Breast epithelium (tissue), 3 donors: Measurements from ENCODE around the gene CRYBA2.

ENCODE experiments used
- POLR2A ChIP-seq: fragments of 450-650 bp; IDR thresholded peaks from one replicate; pipeline ENCODE4 v1.6.1; 2016; ENCODE audit warnings: antibody characterized with exemption, mild to moderate bottlenecking, moderate library complexity
- POLR2AphosphoS5 ChIP-seq, 3 donors: sonication (generic); formaldehyde crosslinking; IDR thresholded peaks; one replicate each; pipeline ENCODE4 v1.6.1; 2017; ENCODE audit warnings: antibody characterized with exemption in 3 of 3

DNA sequence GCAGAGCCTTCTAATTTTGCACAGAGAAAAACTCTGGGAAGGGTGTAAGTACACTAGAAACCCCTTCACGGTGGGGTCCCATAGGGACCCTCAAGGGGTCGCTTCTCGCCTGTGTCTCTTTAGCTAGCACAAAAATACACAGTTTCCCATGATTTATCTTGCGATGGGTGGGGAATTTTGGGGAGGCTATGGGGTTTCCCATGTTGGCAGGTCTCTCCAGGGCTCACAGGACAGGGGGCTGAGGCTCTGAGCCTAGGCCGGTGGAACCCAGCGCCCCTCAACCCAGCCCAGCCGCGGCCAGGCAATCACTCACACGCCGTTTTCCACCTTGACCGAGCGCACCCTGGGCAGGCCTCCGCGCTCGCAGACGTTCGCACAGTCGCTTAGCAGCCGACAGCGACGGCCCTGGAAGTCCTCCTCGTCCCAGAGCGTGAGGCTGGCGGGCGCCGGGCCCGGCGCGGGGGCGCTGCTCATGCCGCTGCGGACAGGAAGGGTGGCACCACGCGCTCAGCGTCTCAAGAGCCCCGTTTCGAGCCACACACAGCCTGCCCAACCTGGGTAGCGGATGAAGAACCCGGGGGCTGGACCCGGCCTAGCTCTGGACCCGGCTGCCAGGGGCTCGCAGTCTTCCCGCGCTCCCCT lies 398 bp downstream of the CRYBA2 start:
- TF ChIP-seq POLR2AphosphoS5 (IDR thresholded peaks at IDR 0.05), result no peak
- no peak for TF ChIP-seq POLR2A
